Mesodermal cell (in vitro differentiated cells): ENCODE results near the gene KCNE1.

ENCODE experiments used
- H3K27ac ChIP-seq: 2 replicates; pipeline ENCODE4 v1.7.0; 2013; ENCODE audit warnings: mild to moderate bottlenecking, low read depth, low read length, moderate library complexity; ENCODE audit not compliant: severe bottlenecking
- H3K36me3 ChIP-seq: 2 replicates; pipeline ENCODE4 v1.7.1; 2013; ENCODE audit warnings: mild to moderate bottlenecking, low read length, moderate library complexity; ENCODE audit not compliant: control insufficient read depth, insufficient read depth
- H3K4me1 ChIP-seq: one replicate; pipeline ENCODE4 v1.7.1; 2013; ENCODE audit warnings: mild to moderate bottlenecking, low read length; ENCODE audit not compliant: insufficient read depth, control insufficient read depth, poor library complexity, severe bottlenecking
- H3K4me3 ChIP-seq: 2 replicates; pipeline ENCODE4 v1.7.0; 2013; ENCODE audit warnings: low read length, control low read depth, mild to moderate bottlenecking; ENCODE audit not compliant: insufficient read depth, poor library complexity, severe bottlenecking; ENCODE audit errors: extremely low read depth
- H3K9me3 ChIP-seq: 2 replicates; pipeline ENCODE4 v1.7.1; 2013; ENCODE audit warnings: mild to moderate bottlenecking, low read length, moderate library complexity; ENCODE audit not compliant: control insufficient read depth
- WGBS, 2 experiments: methylation state at CpG; one replicate each; pipeline ENCODE4 v1.1.5; 2013; ENCODE audit warnings: missing lambda C conversion rate in 2 of 2; ENCODE audit not compliant: insufficient coverage in 2 of 2; 5-methylcytosine and 5-hydroxymethylcytosine counted together

Gene KCNE1

GRCh38 chr21:34552360-34553098, 40.5 kb upstream of the KCNE1 start:
- Histone ChIP-seq H3K27ac (no peak overlapping the region), H3K36me3 (no peaks in the 10 kb centered on the region), H3K4me3 (no peak overlapping the region), H3K9me3 (peaks cover 7% of the 10 kb centered on the region), H3K4me1 (peaks cover 4% of the 10 kb centered on the region)
- 80 to 100% methylated on average over 1 to 2 of the region's 7 CpGs for WGBS, 2 experiments

DNA sequence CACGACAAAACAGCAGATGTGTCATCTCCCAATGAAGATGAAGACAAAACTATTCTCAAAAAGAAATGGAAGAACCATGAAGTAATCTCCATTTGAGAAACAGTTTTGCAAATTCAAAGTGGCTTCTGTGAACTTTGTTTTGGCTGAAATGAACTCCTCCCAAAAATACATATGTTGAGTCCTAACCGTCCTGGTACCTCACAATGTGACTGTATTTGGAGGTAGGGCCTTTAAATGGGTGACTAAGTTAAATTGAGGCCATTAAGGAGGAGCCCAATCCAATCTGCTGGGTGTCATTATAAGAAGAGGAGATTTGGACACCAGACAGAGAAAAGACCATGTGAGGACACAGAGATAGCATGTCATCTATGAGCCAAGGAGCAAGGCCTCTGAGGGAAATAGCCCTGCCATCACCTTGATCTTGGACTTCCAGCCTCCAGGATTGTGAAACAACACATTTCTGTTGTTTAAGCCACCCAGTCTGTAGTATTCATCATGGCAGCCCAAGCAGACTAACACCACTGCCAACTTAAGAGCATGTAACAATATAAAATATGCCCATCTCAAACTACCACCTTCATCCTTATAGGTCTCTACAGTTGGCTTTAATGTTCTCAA, 38.3 kb upstream of the KCNE1 start:
- Histone ChIP-seq H3K4me1 (peaks cover 22% of the 10 kb centered on the region), H3K27ac (no peak overlapping the region), H3K36me3 (no peaks in the 10 kb centered on the region), H3K4me3 (no peak overlapping the region), H3K9me3 (peaks cover 6% of the 10 kb centered on the region)
- WGBS, 2 experiments: 50% methylated on average over 1 of the region's 2 CpGs; no CpG with 5 or more reads in 1 of the 2 experiments

GRCh38 chr21:34548781-34549376, 36.9 kb upstream of the KCNE1 start:
- Histone ChIP-seq H3K4me1 (peaks cover 30% of the 10 kb centered on the region), H3K4me3 (no peak overlapping the region), H3K36me3 (no peaks in the 10 kb centered on the region), H3K9me3 (peaks cover 9% of the 10 kb centered on the region), H3K27ac (no peak overlapping the region)
- WGBS, 2 experiments: 90 to 91% methylated on average over 6 to 7 of the region's 11 CpGs

DNA sequence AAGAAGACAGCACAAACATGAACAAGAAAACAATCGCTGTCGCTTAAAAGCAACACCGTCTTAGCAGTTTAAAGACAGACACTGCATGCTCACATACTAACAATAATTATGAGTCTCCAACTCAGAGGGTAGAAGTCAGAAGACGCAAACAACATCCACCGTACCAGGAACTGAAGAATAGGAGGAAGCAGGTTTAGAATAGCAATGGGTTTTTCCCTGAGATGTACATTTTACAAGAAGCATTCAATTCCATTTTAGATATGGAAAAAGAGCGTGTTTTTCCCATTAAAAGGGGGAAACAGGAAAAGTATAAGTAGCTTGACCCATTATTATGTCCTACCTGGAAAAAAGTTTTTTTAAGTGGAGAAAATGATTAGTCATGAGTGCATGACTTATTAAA, 34.5 kb upstream of the KCNE1 start:
- H3K36me3 ChIP-seq: no peaks in the 10 kb centered on the region
- peaks cover 26% of the 10 kb centered on the region for H3K4me1 ChIP-seq
- peaks cover 9% of the 10 kb centered on the region for H3K9me3 ChIP-seq
- H3K4me3 ChIP-seq: no peak overlapping the region
- 100% methylated on average over 1 of the region's 6 CpGs; no CpG with 5 or more reads in 1 of the 2 experiments for WGBS, 2 experiments
- H3K27ac ChIP-seq: no peak overlapping the region

DNA sequence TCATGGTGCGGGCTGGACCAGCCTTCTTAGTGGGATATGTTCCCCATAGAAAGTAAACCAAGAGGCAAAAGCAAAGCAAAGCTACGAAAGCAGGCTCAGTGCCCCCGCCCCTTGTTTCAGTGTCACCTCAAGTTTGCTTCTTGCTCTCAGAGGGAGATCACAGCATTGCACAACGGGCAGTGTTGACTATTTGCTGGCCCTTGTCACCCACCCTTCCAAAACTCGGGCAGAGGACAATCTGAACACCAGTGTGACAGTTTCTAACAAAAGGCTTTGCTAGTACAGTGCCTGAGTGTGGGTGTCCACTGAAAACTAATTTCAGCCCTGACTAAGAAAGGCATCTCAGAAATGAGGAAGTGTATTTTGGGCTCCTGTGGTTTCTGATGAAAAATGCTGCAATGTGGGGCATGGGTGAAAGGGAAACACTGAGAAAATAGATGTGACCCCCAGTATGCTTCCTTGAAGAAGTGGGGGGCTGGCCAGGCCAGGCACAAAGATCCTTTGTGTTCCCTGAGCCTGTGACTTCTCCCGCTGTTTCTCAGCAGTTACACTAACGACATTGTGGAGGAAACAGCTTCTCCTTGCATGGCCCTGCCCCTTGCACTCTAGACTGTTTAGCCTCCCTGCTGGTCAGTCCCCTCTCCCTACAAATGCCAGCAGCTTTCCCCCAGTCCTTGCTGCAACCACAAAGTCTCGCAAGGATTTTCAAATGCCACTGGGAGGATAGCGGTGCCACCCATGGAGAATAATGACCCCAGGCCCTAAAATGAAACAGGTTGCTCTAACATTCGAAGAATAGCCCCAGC, 33.3 kb upstream of the KCNE1 start:
- Histone ChIP-seq H3K27ac (peak overlapping the region; percentile 96), H3K36me3 (no peaks in the 10 kb centered on the region), H3K9me3 (peaks cover 9% of the 10 kb centered on the region), H3K4me1 (peaks cover 26% of the 10 kb centered on the region), H3K4me3 (no peak overlapping the region)
- 54 to 55% methylated on average over 6 to 9 of the region's 10 CpGs for WGBS, 2 experiments

DNA sequence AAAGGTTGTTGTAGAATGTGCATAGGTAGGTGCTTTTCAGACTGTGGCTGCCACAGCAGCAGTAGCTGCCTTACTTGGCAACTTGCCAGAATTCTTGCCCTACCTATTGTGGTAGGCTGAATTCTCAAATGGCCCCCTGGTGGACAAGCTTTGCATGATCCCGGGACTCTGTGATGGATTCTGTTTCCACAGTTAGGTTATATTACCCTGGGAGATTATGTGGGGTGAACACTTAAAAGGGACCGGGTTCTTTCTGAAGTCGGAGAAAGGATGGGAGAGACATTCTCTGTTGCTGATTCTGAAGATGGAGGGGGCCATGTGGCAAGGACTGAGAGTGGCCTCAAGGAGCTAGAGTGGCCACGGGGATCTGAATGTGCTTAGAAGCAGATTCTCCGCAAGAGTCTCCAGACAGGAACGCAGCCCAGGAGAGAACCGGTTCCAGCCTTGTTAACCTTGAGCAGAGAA, 32.1 kb upstream of the KCNE1 start:
- Histone ChIP-seq H3K27ac (no peak overlapping the region), H3K4me1 (peaks cover 26% of the 10 kb centered on the region), H3K36me3 (no peaks in the 10 kb centered on the region), H3K4me3 (no peak overlapping the region), H3K9me3 (peaks cover 9% of the 10 kb centered on the region)
- WGBS, 2 experiments: 85 to 89% methylated on average over 7 of the region's 7 CpGs

DNA sequence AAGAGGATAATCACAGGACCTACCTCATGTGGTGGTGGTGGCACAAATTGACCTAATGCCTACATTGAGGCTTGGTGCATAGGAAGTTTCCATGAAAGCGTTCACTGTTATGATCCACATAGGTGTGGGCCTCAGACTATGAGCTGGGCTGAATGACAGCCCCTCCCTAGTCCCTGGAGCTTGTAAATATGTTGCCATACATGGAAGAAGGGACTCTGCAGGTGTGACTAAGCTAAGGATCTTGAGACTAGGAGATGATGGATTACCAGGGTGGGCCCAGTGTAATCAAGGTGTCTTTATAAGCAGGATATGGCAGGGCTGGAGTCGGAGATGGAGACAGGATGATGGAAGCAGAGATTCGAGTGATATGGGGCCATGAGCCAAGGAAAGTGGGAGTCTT, 31.0 kb upstream of the KCNE1 start:
- Histone ChIP-seq H3K4me1 (peaks cover 26% of the 10 kb centered on the region), H3K36me3 (no peaks in the 10 kb centered on the region), H3K9me3 (peaks cover 9% of the 10 kb centered on the region), H3K4me3 (no peak overlapping the region), H3K27ac (no peak overlapping the region)
- 64 to 79% methylated on average over 3 of the region's 3 CpGs for WGBS, 2 experiments

GRCh38 chr21:34540206-34540605, 28.2 kb upstream of the KCNE1 start:
- Histone ChIP-seq H3K4me3 (no peak overlapping the region), H3K27ac (no peak overlapping the region), H3K36me3 (no peaks in the 10 kb centered on the region), H3K4me1 (peaks cover 26% of the 10 kb centered on the region), H3K9me3 (peaks cover 9% of the 10 kb centered on the region)
- 89 to 98% methylated on average over 4 to 5 of the region's 5 CpGs for WGBS, 2 experiments

- no peaks in the 10 kb centered on the region for H3K36me3 ChIP-seq
- peaks cover 22% of the 10 kb centered on the region for H3K4me1 ChIP-seq
- 70 to 100% methylated on average over 1 to 2 of the region's 3 CpGs for WGBS, 2 experiments
- no peak overlapping the region for H3K27ac ChIP-seq
- H3K9me3 ChIP-seq: peaks cover 4% of the 10 kb centered on the region
- H3K4me3 ChIP-seq: no peak overlapping the region
Observed at GRCh38 chr21:34537838-34538237, 25.8 kb upstream of the KCNE1 start.

DNA sequence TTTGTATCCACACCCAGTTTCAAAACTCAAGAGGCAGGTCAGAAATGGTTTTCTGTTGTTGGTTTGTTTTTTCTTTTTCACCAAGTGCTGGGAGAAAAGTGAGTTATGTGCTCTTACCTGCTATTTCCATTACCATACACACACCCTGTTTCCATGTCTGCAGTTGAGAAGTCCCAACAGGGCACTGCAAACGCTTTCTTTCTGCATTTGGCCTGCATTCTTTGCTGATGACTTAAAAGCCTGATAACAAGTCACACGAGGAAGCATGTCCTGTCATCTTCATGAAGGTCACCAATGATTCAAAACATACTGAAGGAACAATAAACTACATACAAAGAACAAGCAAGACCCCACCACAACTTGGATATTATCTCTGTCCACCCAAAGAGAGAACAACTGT, 24.8 kb upstream of the KCNE1 start:
- H3K36me3 ChIP-seq: no peaks in the 10 kb centered on the region
- no peak overlapping the region for H3K4me3 ChIP-seq
- H3K9me3 ChIP-seq: peaks cover 4% of the 10 kb centered on the region
- WGBS, 2 experiments: 29% methylated on average over 2 of the region's 2 CpGs; no CpG with 5 or more reads in 1 of the 2 experiments
- peaks cover 22% of the 10 kb centered on the region for H3K4me1 ChIP-seq
- peak overlapping the region; percentile 92 for H3K27ac ChIP-seq
